C4-2B (cell line): ENCODE measurements around the gene JPT1.

Experiments
- H3K27ac ChIP-seq: fragments of 450-650 bp; 2 replicates; pipeline ENCODE4 v1.5.1; 2017
- ZFX ChIP-seq: fragments of 450-650 bp; IDR thresholded peaks from 2 replicates; pipeline ENCODE4 v1.6.1; 2017
- TF ChIP-seq, protein P1 (sequence below): fragments of 450-650 bp; conservative IDR thresholded peaks from 2 replicates; pipeline ENCODE4 v1.5.1; 2017; ENCODE audit warnings: mild to moderate bottlenecking

The JPT1 gene

GRCh38 chr17:75182569-75183436 is 28.5 kb upstream of the JPT1 start, which contains the start of gene SUMO2:
SUMO2 (minus strand) TSS chr17:75182959; CDS start chr17:75182834, 125 bp downstream.
- TF ChIP-seq, protein P1, sequence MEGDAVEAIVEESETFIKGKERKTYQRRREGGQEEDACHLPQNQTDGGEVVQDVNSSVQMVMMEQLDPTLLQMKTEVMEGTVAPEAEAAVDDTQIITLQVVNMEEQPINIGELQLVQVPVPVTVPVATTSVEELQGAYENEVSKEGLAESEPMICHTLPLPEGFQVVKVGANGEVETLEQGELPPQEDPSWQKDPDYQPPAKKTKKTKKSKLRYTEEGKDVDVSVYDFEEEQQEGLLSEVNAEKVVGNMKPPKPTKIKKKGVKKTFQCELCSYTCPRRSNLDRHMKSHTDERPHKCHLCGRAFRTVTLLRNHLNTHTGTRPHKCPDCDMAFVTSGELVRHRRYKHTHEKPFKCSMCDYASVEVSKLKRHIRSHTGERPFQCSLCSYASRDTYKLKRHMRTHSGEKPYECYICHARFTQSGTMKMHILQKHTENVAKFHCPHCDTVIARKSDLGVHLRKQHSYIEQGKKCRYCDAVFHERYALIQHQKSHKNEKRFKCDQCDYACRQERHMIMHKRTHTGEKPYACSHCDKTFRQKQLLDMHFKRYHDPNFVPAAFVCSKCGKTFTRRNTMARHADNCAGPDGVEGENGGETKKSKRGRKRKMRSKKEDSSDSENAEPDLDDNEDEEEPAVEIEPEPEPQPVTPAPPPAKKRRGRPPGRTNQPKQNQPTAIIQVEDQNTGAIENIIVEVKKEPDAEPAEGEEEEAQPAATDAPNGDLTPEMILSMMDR, result no peak; the same call in 1 of the 2 replicates
- TF ChIP-seq ZFX, result peak; percentile 68; the same call in 1 of the 2 replicates
- peak within 1 kb of the TSS; percentile 97 for H3K27ac ChIP-seq

DNA sequence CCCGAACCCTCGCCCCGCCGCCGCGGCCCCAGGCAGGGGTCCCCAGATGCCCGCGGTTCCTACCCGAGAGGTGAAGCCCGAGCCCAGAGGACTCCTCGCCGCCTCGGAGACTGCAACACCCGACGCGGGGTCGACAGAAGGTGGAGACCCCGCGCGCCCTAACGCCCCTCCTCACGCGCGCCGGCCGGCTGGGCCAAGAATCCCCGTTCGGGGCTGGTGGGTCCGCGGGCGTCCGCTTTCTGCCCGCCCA is 27.9 kb upstream of the JPT1 start:
- TF ChIP-seq, protein P1, result no peak
- TF ChIP-seq ZFX, result peak; percentile 79; the same call in 1 of the 2 replicates
- peak overlapping the region; percentile 97 for H3K27ac ChIP-seq

GRCh38 chr17:75181608-75182318 is 27.5 kb upstream of the JPT1 start:
- H3K27ac ChIP-seq, result peak overlapping the region; percentile 97
- no peak for TF ChIP-seq ZFX
- TF ChIP-seq, protein P1, result no peak

- H3K27ac ChIP-seq, result no peak overlapping the region
- no peak for TF ChIP-seq ZFX
- TF ChIP-seq, protein P1, result no peak
Observed at GRCh38 chr17:75181110-75181509, 26.8 kb upstream of the JPT1 start.

GRCh38 chr17:75178453-75178852 is 24.1 kb upstream of the JPT1 start:
- TF ChIP-seq ZFX, result no peak
- TF ChIP-seq, protein P1, result no peak
- no peak overlapping the region for H3K27ac ChIP-seq

- H3K27ac ChIP-seq, result no peak overlapping the region
- TF ChIP-seq, protein P1, result no peak
- no peak for TF ChIP-seq ZFX
Observed at GRCh38 chr17:75176625-75177024, 22.3 kb upstream of the JPT1 start.

DNA sequence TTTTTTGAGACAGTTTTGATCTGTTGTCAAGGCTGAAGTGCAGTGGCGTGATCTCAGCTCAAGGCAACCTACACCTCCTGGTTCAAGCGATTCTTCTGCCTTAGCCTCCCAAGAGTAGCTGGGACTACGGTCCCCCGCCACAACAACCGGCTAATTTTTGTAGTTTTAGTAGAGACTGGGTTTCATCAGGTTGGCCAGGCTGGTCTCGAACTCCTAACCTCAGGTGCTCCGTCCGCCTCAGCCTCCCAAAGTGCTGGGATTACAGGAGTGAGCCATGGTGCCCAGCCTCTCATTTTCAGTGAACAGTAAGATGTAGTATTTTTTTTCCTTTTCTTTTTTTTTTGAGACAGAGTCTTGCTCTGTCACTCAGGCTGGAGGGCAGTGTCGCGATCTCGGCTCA is 20.7 kb upstream of the JPT1 start:
- H3K27ac ChIP-seq, result no peak overlapping the region
- no peak for TF ChIP-seq ZFX
- TF ChIP-seq, protein P1, result no peak
